ENCODE results near the gene ZNF507. TPM values are rescaled to one million over a fixed set of nuclear protein-coding genes. Genes with fewer than 3 reads are reported as not detected.

The ZNF507 gene
- total and polyA plus RNA-seq, 2 experiments from 2014 or later = 4.7 to 11.8 TPM

DNA sequence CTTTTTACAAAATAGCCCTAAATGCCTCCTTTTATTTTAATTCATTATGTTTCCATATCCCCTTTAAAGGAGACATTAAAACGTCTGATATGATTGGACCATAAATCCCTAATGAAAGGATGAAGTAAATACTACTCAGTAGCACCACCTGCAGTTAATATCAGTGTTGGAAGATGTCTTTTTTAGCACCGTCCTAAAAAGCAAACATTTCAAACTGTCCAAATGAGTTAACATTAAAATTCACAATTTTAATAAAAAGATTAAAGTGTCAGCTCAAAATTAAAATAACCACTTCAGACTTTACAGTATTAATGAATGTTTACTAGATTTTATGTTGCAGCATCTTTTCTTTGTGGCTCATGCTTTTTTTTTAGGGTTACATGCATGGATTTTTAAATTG, 12.3 kb downstream of the ZNF507 start:
- Histone ChIP-seq H3K4me2 (no peak overlapping the region), H3K4me3 (no peak overlapping the region), H3K27me3 (no peaks in the 10 kb centered on the region), H3K79me2 (peaks cover 65% of the 10 kb centered on the region), H3K36me3 (replicated peaks; ENCODE audit: insufficient read depth, low read depth) (no peaks in the 10 kb centered on the region), H2AFZ (no peak overlapping the region), H3K4me1 (ENCODE audit: insufficient read depth) (no peaks in the 10 kb centered on the region), H4K20me1 (ENCODE audit: insufficient read depth, poor library complexity, severe bottlenecking) (no peaks in the 10 kb centered on the region), H3K9me2 (replicated peaks; ENCODE audit: insufficient read depth) (no peaks in the 10 kb centered on the region), H3K27ac (no peak overlapping the region), H3K9me3 (ENCODE audit: low read depth) (no peaks in the 10 kb centered on the region)
- 40% methylated on average over 2 of the region's 2 CpGs for WGBS (ENCODE audit: low lambda C conversion rate, missing lambda C conversion rate)
- no peak for TF ChIP-seq EZH2 (IDR thresholded peaks at IDR 0.05; ENCODE audit: borderline replicate concordance)
- TF ChIP-seq, protein P1, sequence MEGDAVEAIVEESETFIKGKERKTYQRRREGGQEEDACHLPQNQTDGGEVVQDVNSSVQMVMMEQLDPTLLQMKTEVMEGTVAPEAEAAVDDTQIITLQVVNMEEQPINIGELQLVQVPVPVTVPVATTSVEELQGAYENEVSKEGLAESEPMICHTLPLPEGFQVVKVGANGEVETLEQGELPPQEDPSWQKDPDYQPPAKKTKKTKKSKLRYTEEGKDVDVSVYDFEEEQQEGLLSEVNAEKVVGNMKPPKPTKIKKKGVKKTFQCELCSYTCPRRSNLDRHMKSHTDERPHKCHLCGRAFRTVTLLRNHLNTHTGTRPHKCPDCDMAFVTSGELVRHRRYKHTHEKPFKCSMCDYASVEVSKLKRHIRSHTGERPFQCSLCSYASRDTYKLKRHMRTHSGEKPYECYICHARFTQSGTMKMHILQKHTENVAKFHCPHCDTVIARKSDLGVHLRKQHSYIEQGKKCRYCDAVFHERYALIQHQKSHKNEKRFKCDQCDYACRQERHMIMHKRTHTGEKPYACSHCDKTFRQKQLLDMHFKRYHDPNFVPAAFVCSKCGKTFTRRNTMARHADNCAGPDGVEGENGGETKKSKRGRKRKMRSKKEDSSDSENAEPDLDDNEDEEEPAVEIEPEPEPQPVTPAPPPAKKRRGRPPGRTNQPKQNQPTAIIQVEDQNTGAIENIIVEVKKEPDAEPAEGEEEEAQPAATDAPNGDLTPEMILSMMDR (IDR thresholded peaks at IDR 0.05; ENCODE audit: poor library complexity) = peak; percentile 30
- TF ChIP-seq EZH2phosphoT487 (IDR thresholded peaks at IDR 0.05; ENCODE audit: low read depth, severe bottlenecking, unreplicated experiment) = no peak
- DNase-seq (ENCODE audit: low spot score) = no peak

DNA sequence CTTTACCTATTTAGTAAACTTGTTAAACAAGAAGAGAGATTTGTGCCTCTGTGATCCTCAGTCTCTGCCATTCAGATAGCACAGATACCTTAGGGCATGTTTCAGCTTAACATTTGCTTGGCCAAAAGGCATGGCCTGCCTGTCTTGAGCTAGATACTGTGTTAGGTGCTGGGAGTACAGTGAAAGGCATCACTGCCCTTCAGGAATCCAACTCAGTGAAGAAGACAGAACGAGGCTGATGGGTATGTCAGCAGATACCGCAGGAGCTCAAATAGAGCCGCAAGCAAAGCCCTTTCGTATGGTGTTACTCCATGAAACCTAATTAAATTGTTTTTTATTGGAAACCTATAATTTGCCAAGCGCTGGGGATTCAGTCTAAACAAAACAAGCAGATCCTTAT, 12.9 kb downstream of the ZNF507 start:
- Histone ChIP-seq H3K4me2 (no peak overlapping the region), H2AFZ (no peak overlapping the region), H4K20me1 (ENCODE audit: insufficient read depth, poor library complexity, severe bottlenecking) (no peaks in the 10 kb centered on the region), H3K27me3 (no peaks in the 10 kb centered on the region), H3K27ac (no peak overlapping the region), H3K4me3 (no peak overlapping the region), H3K9me3 (ENCODE audit: low read depth) (no peaks in the 10 kb centered on the region), H3K4me1 (ENCODE audit: insufficient read depth) (no peaks in the 10 kb centered on the region), H3K79me2 (peaks cover 59% of the 10 kb centered on the region), H3K36me3 (replicated peaks; ENCODE audit: insufficient read depth, low read depth) (no peaks in the 10 kb centered on the region), H3K9me2 (replicated peaks; ENCODE audit: insufficient read depth) (no peaks in the 10 kb centered on the region)
- WGBS (ENCODE audit: low lambda C conversion rate, missing lambda C conversion rate) = 84% methylated on average over 5 of the region's 5 CpGs
- TF ChIP-seq, protein P1 (IDR thresholded peaks at IDR 0.05; ENCODE audit: poor library complexity) = no peak
- TF ChIP-seq EZH2phosphoT487 (IDR thresholded peaks at IDR 0.05; ENCODE audit: low read depth, severe bottlenecking, unreplicated experiment) (no peak), EZH2 (IDR thresholded peaks at IDR 0.05; ENCODE audit: borderline replicate concordance) (no peak)
- DNase-seq (ENCODE audit: low spot score) = no peak

DNA sequence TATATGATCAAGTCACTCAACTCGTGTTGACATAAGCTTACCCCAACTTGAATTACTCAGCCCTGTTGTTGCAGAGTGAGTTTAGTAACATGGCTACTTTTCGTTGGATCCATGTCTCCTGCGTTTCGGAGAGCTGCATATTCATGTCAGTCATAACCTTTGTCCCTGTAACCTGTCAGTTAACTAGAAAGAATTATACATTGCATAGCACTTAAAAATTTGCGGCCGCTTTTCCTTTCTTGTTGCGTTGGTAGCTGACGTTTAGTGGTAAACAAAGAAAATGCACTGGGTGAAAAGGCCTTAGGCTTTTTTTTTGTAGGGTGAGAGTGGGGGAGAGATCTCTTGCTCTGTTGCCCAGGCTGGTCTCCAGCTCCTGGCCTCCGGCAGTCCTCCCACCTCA, 14.2 kb downstream of the ZNF507 start:
- no peaks in the 10 kb centered on the region for H3K36me3 ChIP-seq (replicated peaks; ENCODE audit: insufficient read depth, low read depth)
- H3K9me3 ChIP-seq (ENCODE audit: low read depth) = no peaks in the 10 kb centered on the region
- DNase-seq (ENCODE audit: low spot score) = no peak
- H3K27ac ChIP-seq = no peak overlapping the region
- peaks cover 56% of the 10 kb centered on the region for H3K79me2 ChIP-seq
- 92% methylated on average over 9 of the region's 9 CpGs for WGBS (ENCODE audit: low lambda C conversion rate, missing lambda C conversion rate)
- H3K4me3 ChIP-seq = no peak overlapping the region
- no peak overlapping the region for H2AFZ ChIP-seq
- H4K20me1 ChIP-seq (ENCODE audit: insufficient read depth, poor library complexity, severe bottlenecking) = no peaks in the 10 kb centered on the region
- no peaks in the 10 kb centered on the region for H3K27me3 ChIP-seq
- no peak overlapping the region for H3K4me2 ChIP-seq
- no peaks in the 10 kb centered on the region for H3K9me2 ChIP-seq (replicated peaks; ENCODE audit: insufficient read depth)
- no peaks in the 10 kb centered on the region for H3K4me1 ChIP-seq (ENCODE audit: insufficient read depth)
- TF ChIP-seq, protein P1 (IDR thresholded peaks at IDR 0.05; ENCODE audit: poor library complexity) = no peak
- TF ChIP-seq EZH2phosphoT487 (IDR thresholded peaks at IDR 0.05; ENCODE audit: low read depth, severe bottlenecking, unreplicated experiment) (no peak), EZH2 (IDR thresholded peaks at IDR 0.05; ENCODE audit: borderline replicate concordance) (no peak)
